SU-DHL-6 (cell line): ENCODE results near the gene TLE6.

Source experiments
- H2AFZ ChIP-seq: fragments of 200-600 bp; sonication (generic); 2 replicates; pipeline ENCODE4 v1.6.1; 2014; ENCODE audit warnings: low read depth, mild to moderate bottlenecking, moderate library complexity, mixed read lengths, antibody characterized with exemption, low read length; ENCODE audit not compliant: severe bottlenecking
- H3F3A ChIP-seq: fragments of 200-600 bp; shearing (Covaris generic); 2 replicates; pipeline ENCODE4 v1.6.0; 2016; ENCODE audit warnings: antibody characterized with exemption, mild to moderate bottlenecking; ENCODE audit not compliant: insufficient read depth
- H3K27ac ChIP-seq: fragments of 200-600 bp; sonication (generic); 2 replicates; pipeline ENCODE4 v1.5.1; 2016; ENCODE audit warnings: low read depth, mild to moderate bottlenecking, low read length, moderate library complexity, mixed read lengths
- H3K27me3 ChIP-seq: fragments of 200-600 bp; sonication (generic), shearing (Covaris generic); 2 replicates; pipeline ENCODE4 v1.6.0; 2014; ENCODE audit warnings: mild to moderate bottlenecking, low read length
- H3K36me3 ChIP-seq: fragments of 200-600 bp; sonication (generic); 2 replicates; pipeline ENCODE4 v1.6.1; 2014; ENCODE audit warnings: mild to moderate bottlenecking, low read length, mixed read lengths
- H3K4me2 ChIP-seq: fragments of 300-600, 200-600 bp; shearing (Covaris generic), sonication (generic); 2 replicates; pipeline ENCODE4 v1.6.0; 2014; ENCODE audit warnings: low read length, low read depth, mild to moderate bottlenecking; ENCODE audit not compliant: poor library complexity, severe bottlenecking
- H3K4me3 ChIP-seq: fragments of 200-600 bp; sonication (generic); 2 replicates; pipeline ENCODE4 v1.5.1; 2014; ENCODE audit warnings: antibody characterized with exemption, low read length, mild to moderate bottlenecking, mixed read lengths; ENCODE audit not compliant: insufficient read depth, poor library complexity, severe bottlenecking
- H3K79me2 ChIP-seq: fragments of 200-600 bp; sonication (generic); 2 replicates; pipeline ENCODE4 v1.6.1; 2014; ENCODE audit warnings: mild to moderate bottlenecking, low read length, moderate library complexity; ENCODE audit not compliant: insufficient read depth
- H3K9ac ChIP-seq: fragments of 200-600 bp; sonication (generic); 2 replicates; pipeline ENCODE4 v1.7.0; 2014; ENCODE audit warnings: mild to moderate bottlenecking, low read length
- H3K9me2 ChIP-seq: fragments of 200-600 bp; sonication (generic); replicated peaks from 2 replicates; pipeline ENCODE4 v1.6.1; 2014; ENCODE audit warnings: low read length; ENCODE audit not compliant: insufficient read depth
- H3K9me3 ChIP-seq: fragments of 200-600 bp; sonication (generic); 2 replicates; pipeline ENCODE4 v1.6.1; 2014; ENCODE audit warnings: low read length, mixed read lengths; ENCODE audit not compliant: insufficient read depth
- H4K20me1 ChIP-seq: fragments of 200-600 bp; sonication (generic); 2 replicates; pipeline ENCODE4 v1.6.1; 2014; ENCODE audit warnings: low read depth, mild to moderate bottlenecking, antibody characterized with exemption, low read length, moderate library complexity, mixed read lengths
- EZH2phosphoT487 ChIP-seq: fragments of 200-600 bp; sonication (generic), shearing (Covaris generic); conservative IDR thresholded peaks from 2 replicates; pipeline ENCODE4 v1.6.1; 2018; ENCODE audit warnings: mild to moderate bottlenecking, antibody characterized with exemption, low read length, moderate library complexity, mixed read lengths
- TF ChIP-seq, protein P1 (sequence below): fragments of 200-600 bp; sonication (generic); IDR thresholded peaks from one replicate; pipeline ENCODE4 v1.5.1; 2017; ENCODE audit warnings: antibody characterized with exemption, mild to moderate bottlenecking, low read length, moderate library complexity; ENCODE audit not compliant: insufficient read depth, poor library complexity, severe bottlenecking

The TLE6 gene

DNA sequence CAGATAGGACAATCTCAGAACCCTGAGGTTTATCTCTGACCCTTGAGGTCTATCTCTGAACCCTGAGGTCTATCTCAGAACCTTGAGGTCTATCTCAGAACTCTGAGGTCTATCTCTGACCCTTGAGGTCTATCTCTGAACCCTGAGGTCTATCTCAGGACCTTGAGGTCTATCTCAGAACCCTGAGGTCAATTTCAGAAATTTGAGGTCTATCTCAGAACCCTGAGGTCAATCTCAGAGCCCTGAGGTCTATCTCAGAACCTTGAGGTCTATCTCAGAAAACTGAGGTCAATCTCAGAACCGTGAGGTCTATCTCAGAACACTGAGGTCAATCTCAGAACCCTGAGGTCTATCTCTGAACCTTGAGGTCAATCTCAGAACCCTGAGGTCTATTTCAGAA is 49.4 kb downstream of the TLE6 start:
- no peaks in the 10 kb centered on the region for H3K27me3 ChIP-seq
- no peak overlapping the region for H3K9ac ChIP-seq
- H3K4me3 ChIP-seq: no peak overlapping the region
- no peaks in the 10 kb centered on the region for H3K36me3 ChIP-seq
- H3K9me3 ChIP-seq: no peaks in the 10 kb centered on the region
- H3K79me2 ChIP-seq: no peaks in the 10 kb centered on the region
- H3K27ac ChIP-seq: no peak overlapping the region
- H4K20me1 ChIP-seq: no peaks in the 10 kb centered on the region
- no peaks in the 10 kb centered on the region for H3F3A ChIP-seq
- H3K4me2 ChIP-seq: no peak overlapping the region
- TF ChIP-seq, protein P1, sequence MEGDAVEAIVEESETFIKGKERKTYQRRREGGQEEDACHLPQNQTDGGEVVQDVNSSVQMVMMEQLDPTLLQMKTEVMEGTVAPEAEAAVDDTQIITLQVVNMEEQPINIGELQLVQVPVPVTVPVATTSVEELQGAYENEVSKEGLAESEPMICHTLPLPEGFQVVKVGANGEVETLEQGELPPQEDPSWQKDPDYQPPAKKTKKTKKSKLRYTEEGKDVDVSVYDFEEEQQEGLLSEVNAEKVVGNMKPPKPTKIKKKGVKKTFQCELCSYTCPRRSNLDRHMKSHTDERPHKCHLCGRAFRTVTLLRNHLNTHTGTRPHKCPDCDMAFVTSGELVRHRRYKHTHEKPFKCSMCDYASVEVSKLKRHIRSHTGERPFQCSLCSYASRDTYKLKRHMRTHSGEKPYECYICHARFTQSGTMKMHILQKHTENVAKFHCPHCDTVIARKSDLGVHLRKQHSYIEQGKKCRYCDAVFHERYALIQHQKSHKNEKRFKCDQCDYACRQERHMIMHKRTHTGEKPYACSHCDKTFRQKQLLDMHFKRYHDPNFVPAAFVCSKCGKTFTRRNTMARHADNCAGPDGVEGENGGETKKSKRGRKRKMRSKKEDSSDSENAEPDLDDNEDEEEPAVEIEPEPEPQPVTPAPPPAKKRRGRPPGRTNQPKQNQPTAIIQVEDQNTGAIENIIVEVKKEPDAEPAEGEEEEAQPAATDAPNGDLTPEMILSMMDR: no peak
- no peak for TF ChIP-seq EZH2phosphoT487
- H2AFZ ChIP-seq: no peak overlapping the region
- H3K9me2 ChIP-seq: no peaks in the 10 kb centered on the region

DNA sequence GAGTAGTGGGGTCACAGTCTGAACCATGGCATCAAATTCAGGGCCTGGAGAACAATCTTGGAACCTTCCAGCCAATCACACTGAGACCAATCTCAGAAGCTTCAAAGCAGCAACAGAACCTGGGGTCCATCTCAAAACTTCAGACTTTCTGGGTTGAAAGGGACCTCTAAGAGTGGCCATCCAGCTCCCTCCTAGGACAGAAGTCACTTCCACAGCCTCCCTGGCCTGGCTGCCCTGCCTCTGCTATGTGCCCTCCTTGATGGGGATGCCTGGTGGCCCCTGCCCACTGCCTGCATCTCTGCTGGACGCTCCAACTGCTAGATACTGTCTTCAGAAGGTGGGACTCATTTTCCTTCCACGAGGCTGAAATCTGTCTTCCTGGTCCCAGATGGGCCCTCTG is 49.9 kb downstream of the TLE6 start:
- no peak for TF ChIP-seq EZH2phosphoT487
- TF ChIP-seq, protein P1: no peak
- Histone ChIP-seq H3K4me3 (no peak overlapping the region), H3K9me3 (no peaks in the 10 kb centered on the region), H3K79me2 (no peaks in the 10 kb centered on the region), H3K4me2 (no peak overlapping the region), H3K9ac (no peak overlapping the region), H3K9me2 (no peaks in the 10 kb centered on the region), H3K27ac (no peak overlapping the region), H3F3A (no peaks in the 10 kb centered on the region), H3K27me3 (no peaks in the 10 kb centered on the region), H3K36me3 (no peaks in the 10 kb centered on the region), H4K20me1 (no peaks in the 10 kb centered on the region), H2AFZ (no peak overlapping the region)

DNA sequence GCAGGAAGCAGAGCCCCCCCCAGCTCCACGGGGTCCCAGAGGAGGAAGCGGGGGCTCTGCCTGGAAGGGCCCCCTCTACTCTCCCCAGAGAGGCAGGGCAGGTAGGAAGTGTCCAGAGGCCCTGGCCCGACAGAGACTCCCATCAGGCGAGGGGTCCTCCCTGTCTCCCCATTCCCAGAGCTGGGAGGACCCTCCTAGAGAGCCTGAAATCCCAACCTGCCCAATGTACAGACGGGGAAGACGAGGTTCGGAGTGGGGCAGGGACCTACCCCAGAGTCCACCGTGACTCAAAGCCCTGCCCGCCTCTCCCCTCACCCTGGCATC is 50.6 kb downstream of the TLE6 start:
- H3K27me3 ChIP-seq: no peaks in the 10 kb centered on the region
- no peak overlapping the region for H3K9ac ChIP-seq
- H3K36me3 ChIP-seq: no peaks in the 10 kb centered on the region
- no peak overlapping the region for H3K27ac ChIP-seq
- H3K79me2 ChIP-seq: no peaks in the 10 kb centered on the region
- no peaks in the 10 kb centered on the region for H3K9me2 ChIP-seq
- TF ChIP-seq, protein P1: no peak
- TF ChIP-seq EZH2phosphoT487: no peak
- no peak overlapping the region for H3K4me3 ChIP-seq
- H3K9me3 ChIP-seq: no peaks in the 10 kb centered on the region
- H2AFZ ChIP-seq: no peak overlapping the region
- no peak overlapping the region for H3K4me2 ChIP-seq
- no peaks in the 10 kb centered on the region for H4K20me1 ChIP-seq
- no peaks in the 10 kb centered on the region for H3F3A ChIP-seq
